Upper lobe of left lung (tissue), 6 donors: ENCODE measurements around the gene CIT. TPM values are rescaled to one million over a fixed set of nuclear protein-coding genes. Genes with fewer than 3 reads are reported as not detected.

Source experiments
- ATAC-seq, 2 donors: fragments of 200-7000 bp; cut with Tn5 transposase; one replicate each; pipeline ENCODE4 v1.9.1; 2022; ENCODE audit warnings: mild to moderate bottlenecking in 2 of 2, moderate library complexity in 2 of 2; ENCODE audit not compliant: low FRiP score in 2 of 2
- DNase-seq, 2 donors: peaks; one replicate each; pipeline ENCODE4 v3.0.0-alpha.2; 2019 to 2020
- H3K27ac ChIP-seq, 4 donors: fragments of 200-600 bp; sonication (generic); one replicate each; pipeline ENCODE4 v1.5.1; 2016 to 2019
- H3K27me3 ChIP-seq, 4 donors: fragments of 200-600 bp; sonication (generic); one replicate each; pipeline ENCODE4 v1.5.1; 2017 to 2019
- H3K36me3 ChIP-seq, 4 donors: fragments of 200-600 bp; sonication (generic); one replicate each; pipeline ENCODE4 v1.5.1; 2016 to 2019
- H3K4me1 ChIP-seq, 4 donors: fragments of 200-600 bp; sonication (generic); one replicate each; pipeline ENCODE4 v1.5.1; 2018 to 2019
- H3K4me3 ChIP-seq, 4 donors: fragments of 200-600 bp; sonication (generic); one replicate each; pipeline ENCODE4 v1.5.1; 2017 to 2019; ENCODE audit warnings: mild to moderate bottlenecking in 2 of 4, moderate library complexity in 1 of 4
- H3K9me3 ChIP-seq, 4 donors: fragments of 200-600 bp; sonication (generic); one replicate each; pipeline ENCODE4 v1.5.1; 2018 to 2019
- CTCF ChIP-seq, 6 experiments: fragments of 450-650 bp in 4 of 6; fragments of 200-600 bp in 2 of 6; sonication (generic) in 2 of 6; IDR thresholded peaks; one replicate each; pipeline ENCODE4 v1.5.1; 2016 to 2019; ENCODE audit warnings: antibody characterized with exemption in 6 of 6
- EP300 ChIP-seq, 4 donors: sonication (generic); formaldehyde crosslinking; IDR thresholded peaks; one replicate each; pipeline ENCODE4 v1.5.1; 2017; ENCODE audit warnings: antibody characterized with exemption in 4 of 4, control low read depth in 2 of 4
- POLR2A ChIP-seq, 4 donors: fragments of 450-650 bp; IDR thresholded peaks; one replicate each; pipeline ENCODE4 v1.5.1; 2016 to 2017; ENCODE audit warnings: antibody characterized with exemption in 4 of 4, mild to moderate bottlenecking in 2 of 4
- POLR2AphosphoS5 ChIP-seq, 2 donors: sonication (generic); formaldehyde crosslinking; IDR thresholded peaks; one replicate each; pipeline ENCODE4 v1.5.1; 2017; ENCODE audit warnings: antibody characterized with exemption in 2 of 2
- WGBS, 2 donors: methylation state at CpG; one replicate each; pipeline ENCODE4 v1.1.5; 2017 to 2018; 5-methylcytosine and 5-hydroxymethylcytosine counted together
- total RNA-seq, 6 donors: library from RNA; depleted of rRNA in 4 of 6; stranded (reverse); fragments of >200 nt in 4 of 6; gene quantifications; one replicate each; pipeline versions ENCODE4 v1.1.0 to v1.2.1, GENCODE V29; 2016 to 2021
- donor health status: DM: no; HTN: no; CAD: no; lungs with moderate emphysema.
- donor health status: DM: no; HTN: yes; CAD: no; lungs with severe emphysema.

CIT gene
- total RNA-seq, 6 donors from 2014 or later = 7.8 to 185 (median 73.6) TPM

GRCh38 chr12:119713551-119714031 lies 163.5 kb downstream of the CIT start:
- TF ChIP-seq EP300 (IDR thresholded peaks at IDR 0.05) (peak in 1 of 4 donors; percentile 83), POLR2A (IDR thresholded peaks at IDR 0.05) (peak in 1 of 4 donors; percentile 67), POLR2AphosphoS5 (IDR thresholded peaks at IDR 0.05) (peak; percentile 10 to 43), CTCF (IDR thresholded peaks at IDR 0.05) (no peak)
- ATAC-seq (peak in 1 of 2 donors; percentile 74), DNase-seq (peak; percentile 40 to 80)
- no peaks in the 10 kb centered on the region for H3K27me3 ChIP-seq
- H3K36me3 ChIP-seq = peaks cover 0 to 4% (median 0%) of the 10 kb centered on the region in 4 donors
- no peaks in the 10 kb centered on the region for H3K9me3 ChIP-seq
- H3K27ac ChIP-seq = peak overlapping the region; percentile 61 to 85 (median 73)
- no peak overlapping the region for H3K4me3 ChIP-seq
- WGBS, 2 donors = 73 to 76% methylated on average over 6 to 8 of the region's 8 CpGs
- peaks cover 14 to 44% (median 27%) of the 10 kb centered on the region in 4 donors for H3K4me1 ChIP-seq

GRCh38 chr12:119712721-119713120 lies 164.4 kb downstream of the CIT start:
- TF ChIP-seq POLR2A (IDR thresholded peaks at IDR 0.05) (no peak), CTCF (IDR thresholded peaks at IDR 0.05) (no peak)
- H3K27ac ChIP-seq = peak overlapping the region; percentile 61 to 85 (median 73)
- no peaks in the 10 kb centered on the region for H3K27me3 ChIP-seq
- no peak for DNase-seq
- 95% methylated on average over 11 of the region's 11 CpGs for WGBS, 2 donors
- H3K4me3 ChIP-seq = no peak overlapping the region
- no peaks in the 10 kb centered on the region for H3K9me3 ChIP-seq
- H3K36me3 ChIP-seq = peaks cover 0 to 6% (median 0%) of the 10 kb centered on the region in 4 donors
- no peak for ATAC-seq
- peaks cover 14 to 43% (median 27%) of the 10 kb centered on the region in 4 donors for H3K4me1 ChIP-seq

- TF ChIP-seq CTCF (IDR thresholded peaks at IDR 0.05) (no peak), POLR2AphosphoS5 (IDR thresholded peaks at IDR 0.05) (no peak)
- H3K36me3 ChIP-seq = peaks cover 0 to 6% (median 0%) of the 10 kb centered on the region in 4 donors
- no peaks in the 10 kb centered on the region for H3K27me3 ChIP-seq
- no peaks in the 10 kb centered on the region for H3K9me3 ChIP-seq
- 95 to 97% methylated on average over 4 of the region's 4 CpGs for WGBS, 2 donors
- peaks cover 10 to 41% (median 22%) of the 10 kb centered on the region in 4 donors for H3K4me1 ChIP-seq
- no peak overlapping the region for H3K4me3 ChIP-seq
- peak overlapping the region; percentile 36 to 85 (median 82) for H3K27ac ChIP-seq
- ATAC-seq (no peak), DNase-seq (no peak)
Observed at GRCh38 chr12:119711693-119712092, 165.4 kb downstream of the CIT start.

DNA sequence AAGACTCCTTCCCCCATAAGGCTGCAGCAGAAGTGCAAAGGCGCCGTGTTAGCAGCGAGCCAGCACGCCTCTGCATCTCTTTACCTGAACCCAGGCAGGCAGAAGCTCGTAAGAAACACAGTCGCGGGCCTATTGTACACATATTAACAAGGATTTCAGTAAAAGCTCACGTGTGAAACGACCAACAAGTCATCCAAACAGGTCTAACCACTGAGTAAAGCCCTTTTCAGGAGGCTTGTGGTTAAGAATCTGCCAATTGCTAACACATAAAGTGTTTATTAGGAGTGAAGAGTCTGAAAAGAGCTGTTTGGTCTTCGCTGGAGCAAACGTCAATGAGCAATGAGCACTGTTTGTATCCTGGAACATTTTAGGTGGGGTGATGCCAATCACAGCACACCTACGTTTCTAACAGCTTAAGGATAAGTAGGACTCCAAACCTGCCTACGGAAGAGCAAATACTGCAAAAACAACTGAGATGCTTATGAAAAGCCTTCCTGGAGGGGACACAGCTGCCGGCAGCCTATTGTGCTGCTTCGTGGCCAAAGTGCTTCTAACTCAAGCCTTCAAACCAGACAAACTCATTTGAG lies 166.1 kb downstream of the CIT start:
- ATAC-seq = peak; percentile 58 to 91
- WGBS, 2 donors = 66 to 71% methylated on average over 15 of the region's 15 CpGs
- peak overlapping the region; percentile 36 to 85 (median 82) for H3K27ac ChIP-seq
- no peaks in the 10 kb centered on the region for H3K9me3 ChIP-seq
- DNase-seq = peak in 1 of 2 donors; percentile 70
- H3K27me3 ChIP-seq = no peaks in the 10 kb centered on the region
- H3K4me3 ChIP-seq = no peak overlapping the region
- H3K4me1 ChIP-seq = peaks cover 9 to 38% (median 19%) of the 10 kb centered on the region in 4 donors
- peaks cover 0 to 6% (median 0%) of the 10 kb centered on the region in 4 donors for H3K36me3 ChIP-seq
- TF ChIP-seq POLR2AphosphoS5 (IDR thresholded peaks at IDR 0.05) = peak; percentile 55 to 74
- TF ChIP-seq EP300 (IDR thresholded peaks at IDR 0.05) = peak in 3 of 4 donors; percentile 80 to 98 (median 91)
- no peak for TF ChIP-seq CTCF (IDR thresholded peaks at IDR 0.05)
- TF ChIP-seq POLR2A (IDR thresholded peaks at IDR 0.05) = peak in 2 of 4 donors; percentile 15 to 23
